ENCODE data around the gene APBA2. TPM values are rescaled to one million over a fixed set of nuclear protein-coding genes. Genes with fewer than 3 reads are reported as not detected.

Gene APBA2
- total RNA-seq, 1 experiment from 2014 or later = 0.31 TPM

GRCh38 chr15:28969511-28970085 lies 83.8 kb downstream of the APBA2 start:
- ATAC-seq = no peak
- no peaks in the 10 kb centered on the region for H3K9me3 ChIP-seq (ENCODE audit: control insufficient read depth, insufficient read depth, low read depth, low read length)
- no peak for DNase-seq (ENCODE audit: low read depth, low spot score)
- BruUV-seq (replicated peaks) = no TSS peak
- intact Hi-C loops (cut with micrococcal nuclease; ENCODE audit: unreplicated experiment) (no loop called here), in situ Hi-C loops (cut with HindIII; ENCODE audit: low pct_unique_long_range_greater_than_20kb, low sequenced_read_pairs) (no loop called here)
- ChIA-PET CTCF (no interaction called here), POLR2A (no interaction called here)
- peaks cover 4% of the 10 kb centered on the region; the same call in 1 of the 2 replicates for H3K27me3 ChIP-seq (ENCODE audit: control insufficient read depth, insufficient read depth, low read length)
- H3K4me1 ChIP-seq (ENCODE audit: control insufficient read depth, insufficient read depth, low read length) = no peaks in the 10 kb centered on the region
- no peak overlapping the region for H3K27ac ChIP-seq (ENCODE audit: low read length)
- no peaks in the 10 kb centered on the region for H3K36me3 ChIP-seq (ENCODE audit: control insufficient read depth, insufficient read depth, low read length)
- TF ChIP-seq CTCF (IDR thresholded peaks at IDR 0.05) (no peak), REST (IDR thresholded peaks at IDR 0.05; ENCODE audit: insufficient read depth in 1 of 2, low read depth in 2 of 2, low read length in 1 of 2) (no peak), TCF7L2 (IDR thresholded peaks at IDR 0.05; ENCODE audit: low read depth, low read length) (no peak), SIN3A (IDR thresholded peaks at IDR 0.05; ENCODE audit: borderline replicate concordance, insufficient read depth, low read depth, low read length) (no peak), POLR2AphosphoS5 (IDR thresholded peaks at IDR 0.05; ENCODE audit: low read depth, low read length) (no peak)
- H3K4me3 ChIP-seq (ENCODE audit: low read depth in 2 of 2, low read length in 2 of 2) = no peak overlapping the region

GRCh38 chr15:28974142-28974541 lies 88.4 kb downstream of the APBA2 start:
- in situ Hi-C loops (cut with HindIII; ENCODE audit: low pct_unique_long_range_greater_than_20kb, low sequenced_read_pairs) = no loop called here
- no peaks in the 10 kb centered on the region for H3K4me1 ChIP-seq (ENCODE audit: control insufficient read depth, insufficient read depth, low read length)
- H3K9me3 ChIP-seq (ENCODE audit: control insufficient read depth, insufficient read depth, low read depth, low read length) = no peaks in the 10 kb centered on the region
- no TSS peak for BruUV-seq (replicated peaks)
- intact Hi-C loops (cut with micrococcal nuclease; ENCODE audit: unreplicated experiment) = no loop called here
- ATAC-seq = no peak
- POLR2A ChIA-PET = no interaction called here
- no peak for DNase-seq (ENCODE audit: low read depth, low spot score)
- TF ChIP-seq POLR2AphosphoS5 (IDR thresholded peaks at IDR 0.05; ENCODE audit: low read depth, low read length) (no peak), REST (IDR thresholded peaks at IDR 0.05; ENCODE audit: insufficient read depth in 1 of 2, low read depth in 2 of 2, low read length in 1 of 2) (no peak), CTCF (IDR thresholded peaks at IDR 0.05) (no peak), SIN3A (IDR thresholded peaks at IDR 0.05; ENCODE audit: borderline replicate concordance, insufficient read depth, low read depth, low read length) (no peak), TCF7L2 (IDR thresholded peaks at IDR 0.05; ENCODE audit: low read depth, low read length) (no peak)
- no peaks in the 10 kb centered on the region for H3K36me3 ChIP-seq (ENCODE audit: control insufficient read depth, insufficient read depth, low read length)
- peaks cover 2% of the 10 kb centered on the region; the same call in 1 of the 2 replicates for H3K27me3 ChIP-seq (ENCODE audit: control insufficient read depth, insufficient read depth, low read length)
- H3K27ac ChIP-seq (ENCODE audit: low read length) = no peak overlapping the region
- no peak overlapping the region for H3K4me3 ChIP-seq (ENCODE audit: low read depth in 2 of 2, low read length in 2 of 2)
- CTCF ChIA-PET = no interaction called here
